ENCODE data around the gene MALL. TPM values are rescaled to one million over a fixed set of nuclear protein-coding genes. Genes with fewer than 3 reads are reported as not detected.
"Not testable (repeated sequence)": the region's sequence is repeated elsewhere in the genome, so short reads cannot be mapped to it uniquely, and the experiment has no call there.

The MALL gene
- total RNA-seq, 2 experiments from 2014 or later, result not detected

GRCh38 chr2:110107092-110108079 is 8.2 kb downstream of the MALL start:
- CTCF ChIA-PET, result no interaction called here
- Mint-ChIP-seq H3K27ac (no peak overlapping the region), H3K36me3 (no peaks in the 10 kb centered on the region), H3K4me1 (peaks cover 9% of the 10 kb centered on the region), H3K9me3 (ENCODE audit: low read depth) (peaks cover 4% of the 10 kb centered on the region), H3K4me3 (no peak overlapping the region), H3K27me3 (peaks cover 60% of the 10 kb centered on the region)
- no peak for DNase-seq
- ATAC-seq, result no peak

- CTCF ChIA-PET, result no interaction called here
- Mint-ChIP-seq H3K27ac (no peak overlapping the region), H3K36me3 (no peaks in the 10 kb centered on the region), H3K9me3 (ENCODE audit: low read depth) (peaks cover 4% of the 10 kb centered on the region), H3K4me1 (peaks cover 11% of the 10 kb centered on the region), H3K27me3 (peaks cover 54% of the 10 kb centered on the region), H3K4me3 (no peak overlapping the region)
- DNase-seq, result no peak
- ATAC-seq, result no peak
Observed at GRCh38 chr2:110106642-110107041, 9.0 kb downstream of the MALL start.

DNA sequence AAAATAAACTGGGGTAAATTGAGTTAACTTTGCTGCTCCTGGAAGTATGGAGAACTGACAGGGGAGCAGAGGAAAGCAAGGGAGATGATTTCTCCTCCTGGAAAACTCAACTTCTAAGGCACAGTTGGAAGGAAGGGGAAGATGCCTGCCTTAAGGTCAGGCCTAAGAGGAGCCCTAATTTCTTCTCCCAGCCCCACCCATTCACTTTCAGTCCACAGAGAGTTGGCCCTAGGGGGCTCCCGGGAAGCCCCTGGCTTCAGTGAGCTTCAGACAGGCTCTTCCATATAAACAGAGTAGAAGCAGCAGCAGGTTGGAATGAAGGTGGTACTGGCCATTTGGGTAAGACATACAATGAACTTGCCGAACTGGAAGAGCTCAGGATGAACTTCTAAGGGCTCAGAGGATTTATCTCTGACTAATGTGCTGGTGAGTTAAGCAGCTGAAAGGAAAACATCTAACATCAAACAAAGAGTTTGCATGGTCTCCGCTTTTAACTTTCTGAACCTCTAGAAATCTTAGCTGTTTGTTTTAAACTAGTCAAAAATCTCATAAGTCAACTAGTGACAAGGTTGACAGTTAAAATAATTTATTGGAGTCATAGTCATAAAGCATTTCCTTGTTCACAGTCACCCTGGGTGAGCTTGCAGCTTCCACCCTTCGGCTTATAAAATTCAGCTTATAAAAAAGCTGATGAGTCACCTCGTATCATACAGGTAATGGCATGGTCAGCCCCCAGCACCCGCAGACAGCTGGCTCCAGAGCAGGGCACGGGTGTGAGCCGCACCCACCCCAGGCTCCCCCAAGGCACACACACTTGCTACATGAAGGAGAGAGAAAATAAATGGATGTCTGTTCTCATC is 9.8 kb downstream of the MALL start:
- CTCF ChIA-PET, result no interaction called here
- no peak overlapping the region for H3K4me3 Mint-ChIP-seq
- peaks cover 48% of the 10 kb centered on the region for H3K27me3 Mint-ChIP-seq
- H3K9me3 Mint-ChIP-seq (ENCODE audit: low read depth), result peaks cover 4% of the 10 kb centered on the region
- DNase-seq (no peak), ATAC-seq (no peak)
- peaks cover 14% of the 10 kb centered on the region for H3K4me1 Mint-ChIP-seq
- no peaks in the 10 kb centered on the region for H3K36me3 Mint-ChIP-seq
- no peak overlapping the region for H3K27ac Mint-ChIP-seq

DNA sequence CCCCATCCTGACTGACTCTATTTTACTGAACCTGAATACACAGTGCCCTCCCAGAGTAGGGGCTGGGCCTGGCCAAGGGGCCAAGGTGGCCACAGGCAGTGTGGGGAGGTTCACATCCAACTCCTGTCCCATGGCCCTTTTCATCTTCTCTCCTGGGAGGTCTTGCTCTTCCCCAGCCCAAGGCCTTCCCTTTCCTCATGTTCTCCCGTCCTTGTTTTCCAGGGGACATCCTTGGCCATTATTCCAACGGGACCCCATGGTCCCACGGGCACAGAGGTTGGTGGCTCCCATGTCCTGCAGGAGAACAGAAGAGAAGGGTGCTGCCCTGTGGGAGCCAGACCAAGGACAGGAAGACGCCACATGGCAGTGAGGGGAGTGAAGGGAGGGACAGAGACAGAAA is 10.4 kb downstream of the MALL start:
- ATAC-seq (no peak), DNase-seq (no peak)
- Mint-ChIP-seq H3K27me3 (peaks cover 41% of the 10 kb centered on the region), H3K4me3 (no peak overlapping the region), H3K4me1 (peaks cover 13% of the 10 kb centered on the region), H3K36me3 (no peaks in the 10 kb centered on the region), H3K9me3 (ENCODE audit: low read depth) (peaks cover 2% of the 10 kb centered on the region), H3K27ac (no peak overlapping the region)
- CTCF ChIA-PET, result no interaction called here

DNA sequence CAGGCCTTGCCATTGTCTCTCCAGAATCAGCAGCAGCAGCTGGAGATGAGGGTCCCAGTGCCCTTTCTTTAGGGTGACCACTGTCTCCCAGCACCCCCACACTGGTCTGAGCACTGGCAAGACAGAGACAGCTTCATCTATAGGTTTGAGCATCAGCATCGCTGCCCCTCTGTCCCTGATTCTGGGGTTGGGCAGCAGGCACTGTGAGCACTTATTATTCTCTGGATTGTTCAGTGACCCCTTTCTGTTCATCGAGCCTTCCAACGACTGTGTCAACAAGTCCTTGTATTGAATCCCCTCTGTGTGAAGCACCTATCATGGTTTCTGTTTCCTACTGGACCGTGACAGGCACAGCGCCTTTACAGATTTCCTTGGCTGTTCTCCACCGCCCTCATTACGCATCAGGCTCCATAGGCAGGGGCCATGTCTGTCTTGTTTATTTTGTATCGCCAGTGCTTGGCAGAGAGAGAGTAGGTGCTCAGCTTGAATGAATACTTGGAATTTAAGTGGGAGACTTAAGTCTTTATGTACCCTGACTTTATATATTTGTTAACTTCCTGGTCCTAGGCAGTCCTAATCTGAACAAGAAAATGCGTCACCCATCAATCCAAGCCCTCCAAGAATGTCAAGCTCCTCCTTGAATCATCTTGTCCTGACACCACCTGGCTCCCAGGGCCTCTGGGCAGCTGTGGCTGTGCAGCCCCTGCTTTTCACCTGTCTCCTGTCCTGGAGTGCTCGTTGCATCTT is 11.4 kb downstream of the MALL start:
- peaks cover 2% of the 10 kb centered on the region for H3K9me3 Mint-ChIP-seq (ENCODE audit: low read depth)
- peaks cover 32% of the 10 kb centered on the region for H3K27me3 Mint-ChIP-seq
- DNase-seq, result no peak
- H3K4me3 Mint-ChIP-seq, result no peak overlapping the region
- CTCF ChIA-PET, result no interaction called here
- H3K36me3 Mint-ChIP-seq, result no peaks in the 10 kb centered on the region
- peaks cover 5% of the 10 kb centered on the region for H3K4me1 Mint-ChIP-seq
- ATAC-seq, result no peak
- no peak overlapping the region for H3K27ac Mint-ChIP-seq

GRCh38 chr2:110103061-110103961 is 12.3 kb downstream of the MALL start:
- H3K36me3 Mint-ChIP-seq, result no peaks in the 10 kb centered on the region
- CTCF ChIA-PET, result no interaction called here
- peaks cover 23% of the 10 kb centered on the region for H3K27me3 Mint-ChIP-seq
- H3K9me3 Mint-ChIP-seq (ENCODE audit: low read depth), result peaks cover 2% of the 10 kb centered on the region
- H3K4me3 Mint-ChIP-seq, result no peak overlapping the region
- H3K4me1 Mint-ChIP-seq, result peaks cover 5% of the 10 kb centered on the region
- H3K27ac Mint-ChIP-seq, result no peak overlapping the region
- DNase-seq (no peak), ATAC-seq (no peak)

DNA sequence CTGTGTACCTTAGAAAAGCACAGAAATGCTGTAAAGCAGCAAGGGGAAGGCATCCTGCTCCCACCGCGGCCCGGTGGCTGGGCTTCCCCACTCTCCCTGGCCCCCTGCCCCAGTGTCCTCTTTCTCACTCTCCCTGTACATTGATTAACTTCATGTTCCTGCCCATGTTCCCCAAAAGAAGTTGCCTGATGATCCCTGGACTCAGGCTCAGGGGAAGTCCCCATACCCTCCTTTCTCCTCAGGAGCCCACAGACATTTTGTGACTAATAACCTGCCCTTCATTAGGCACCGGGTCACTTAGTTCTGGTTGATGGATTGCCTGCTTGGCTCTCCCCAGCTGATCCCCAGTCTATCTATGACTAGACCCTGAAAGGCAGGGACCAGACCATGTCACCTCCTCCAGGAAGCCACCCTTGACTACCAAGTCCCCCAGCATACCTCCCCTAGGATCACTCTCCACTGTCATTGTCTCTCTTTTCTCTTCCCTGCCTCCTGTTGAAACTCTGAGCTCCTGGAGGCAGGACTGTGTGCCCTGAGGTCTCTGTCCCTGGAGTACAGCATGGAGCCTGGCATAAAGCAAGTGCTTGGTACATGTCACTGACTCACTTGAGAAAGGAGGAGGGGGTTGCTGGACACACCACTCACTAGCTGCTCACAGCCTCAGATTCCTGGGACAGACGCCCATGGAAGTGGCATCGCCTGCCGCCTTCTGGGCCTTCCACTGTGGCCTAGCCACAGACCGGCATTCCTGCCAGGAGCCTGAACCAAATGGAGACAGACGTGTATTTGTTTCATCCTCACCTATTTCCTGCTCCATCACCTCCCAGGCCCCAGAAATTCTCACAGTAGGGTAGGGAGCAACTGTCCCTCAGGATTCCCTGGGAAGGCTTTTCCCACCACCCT is 13.5 kb downstream of the MALL start:
- H3K27me3 Mint-ChIP-seq, result peaks cover 19% of the 10 kb centered on the region
- no peak overlapping the region for H3K27ac Mint-ChIP-seq

GRCh38 chr2:110101280-110101844 is 14.3 kb downstream of the MALL start:
- Mint-ChIP-seq H3K27ac (no peak overlapping the region), H3K9me3 (ENCODE audit: low read depth) (no peaks in the 10 kb centered on the region), H3K36me3 (no peaks in the 10 kb centered on the region), H3K4me3 (no peak overlapping the region), H3K27me3 (peaks cover 15% of the 10 kb centered on the region), H3K4me1 (peaks cover 5% of the 10 kb centered on the region)
- DNase-seq (no peak), ATAC-seq (peak; percentile 33)
- CTCF ChIA-PET, result no interaction called here

More for the DNA sequence above, 13.5 kb downstream of the MALL start:
- no peaks in the 10 kb centered on the region for H3K36me3 Mint-ChIP-seq
- peaks cover 5% of the 10 kb centered on the region for H3K4me1 Mint-ChIP-seq
- no peak overlapping the region for H3K4me3 Mint-ChIP-seq
- CTCF ChIA-PET, result no interaction called here
- ATAC-seq (no peak), DNase-seq (no peak)
- peaks cover 2% of the 10 kb centered on the region for H3K9me3 Mint-ChIP-seq (ENCODE audit: low read depth)

DNA sequence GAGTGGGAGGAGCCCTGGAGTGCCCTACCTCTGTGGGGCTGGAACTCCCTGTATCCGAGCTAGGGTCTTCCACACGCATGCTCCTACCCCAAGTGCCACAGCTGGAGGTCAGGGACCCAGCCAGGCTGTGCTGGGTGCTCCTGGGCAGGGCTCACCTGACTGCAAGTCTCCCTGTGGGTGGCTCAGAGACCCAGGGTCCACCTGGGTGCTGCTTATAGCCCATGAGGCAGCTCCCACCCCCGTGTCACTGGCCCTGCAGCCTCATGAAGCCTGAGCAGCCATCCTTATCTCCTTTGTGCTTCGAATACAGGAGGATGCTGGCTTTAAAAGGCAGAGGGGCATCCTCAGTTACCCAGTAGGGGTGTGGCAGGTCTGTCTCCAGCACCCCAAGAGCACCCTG is 14.7 kb downstream of the MALL start:
- CTCF ChIA-PET; DNase-seq; H3K36me3 Mint-ChIP-seq; H3K9me3 Mint-ChIP-seq (ENCODE audit: low read depth); H3K4me1 Mint-ChIP-seq; ATAC-seq; H3K4me3 Mint-ChIP-seq; H3K27ac Mint-ChIP-seq: not testable (repeated sequence)
- peaks cover 13% of the 10 kb centered on the region for H3K27me3 Mint-ChIP-seq

DNA sequence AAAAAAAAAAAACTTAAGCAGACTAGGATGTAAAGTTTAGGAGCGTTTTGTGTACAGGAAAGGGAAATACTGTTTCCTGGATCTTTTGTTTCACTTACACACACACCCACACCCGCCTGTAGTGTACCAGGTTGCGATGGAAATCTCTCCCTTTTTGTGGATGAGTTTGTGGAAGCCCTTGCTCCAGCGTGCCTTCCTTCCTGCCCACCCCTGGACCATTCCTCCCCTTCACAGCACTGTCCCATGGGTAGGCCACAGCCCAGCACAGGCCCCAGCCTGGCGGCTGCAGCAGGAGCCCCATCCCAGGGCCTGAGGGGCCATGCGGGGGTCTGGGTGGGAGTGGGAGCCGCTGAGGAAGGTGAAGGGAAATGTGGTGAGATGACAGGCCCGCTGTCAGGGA is 15.1 kb downstream of the MALL start:
- Mint-ChIP-seq H3K4me3 (no peak overlapping the region), H3K27ac (no peak overlapping the region), H3K36me3 (no peaks in the 10 kb centered on the region), H3K27me3 (peaks cover 10% of the 10 kb centered on the region), H3K9me3 (ENCODE audit: low read depth) (no peaks in the 10 kb centered on the region), H3K4me1 (peaks cover 5% of the 10 kb centered on the region)
- no peak for ATAC-seq
- DNase-seq, result no peak
- CTCF ChIA-PET, result no interaction called here

- no peaks in the 10 kb centered on the region for H3K36me3 Mint-ChIP-seq
- DNase-seq, result no peak
- CTCF ChIA-PET, result no interaction called here
- no peak for ATAC-seq
- H3K4me3 Mint-ChIP-seq, result no peak overlapping the region
- peaks cover 3% of the 10 kb centered on the region for H3K27me3 Mint-ChIP-seq
- H3K27ac Mint-ChIP-seq, result no peak overlapping the region
- H3K9me3 Mint-ChIP-seq (ENCODE audit: low read depth), result no peaks in the 10 kb centered on the region
- H3K4me1 Mint-ChIP-seq, result peaks cover 5% of the 10 kb centered on the region
Observed at GRCh38 chr2:110099471-110100225, 16.0 kb downstream of the MALL start.

All from activated CD8-positive, alpha-beta memory T cell treated with anti-CD3 and anti-CD28 coated beads, Interleukin-2, amount 10 ng/mL, durations not matched to agents 7 days and 5 days (primary cell).